ENCODE results near the gene GALR3. TPM values are rescaled to one million over a fixed set of nuclear protein-coding genes. Genes with fewer than 3 reads are reported as not detected.

GALR3 gene
- total and polyA plus RNA-seq, 2 experiments from 2014 or later = 0.36 to 0.63 TPM

GRCh38 chr22:37820350-37820749 lies 2.8 kb upstream of the GALR3 start (continued):
- no peak for TF ChIP-seq REST (IDR thresholded peaks at IDR 0.05; ENCODE audit: unreplicated experiment)

- H3K4me1 Mint-ChIP-seq = peaks cover 42% of the 10 kb centered on the region
- H3K27me3 Mint-ChIP-seq (ENCODE audit: insufficient read depth, low read depth, poor library complexity) = peaks cover 61% of the 10 kb centered on the region
- H3K36me3 Mint-ChIP-seq (ENCODE audit: low read depth) = peaks cover 3% of the 10 kb centered on the region; the same call in 2 of the 3 replicates
- Histone ChIP-seq H4K20me1 (replicated peaks; ENCODE audit: insufficient read depth) (no peaks in the 10 kb centered on the region), H3F3A (replicated peaks; ENCODE audit: low read depth) (peaks cover 25% of the 10 kb centered on the region), H3K27me3 (ENCODE audit: insufficient read depth) (peaks cover 68% of the 10 kb centered on the region), H3K27ac (ENCODE audit: low read depth) (no peak overlapping the region), H3K79me2 (replicated peaks; ENCODE audit: insufficient read depth) (no peaks in the 10 kb centered on the region), H3K36me3 (ENCODE audit: insufficient read depth) (no peaks in the 10 kb centered on the region), H3K4me2 (peak overlapping the region; percentile 75; the same call in 1 of the 2 replicates), H3K4me1 (ENCODE audit: insufficient read depth) (peaks cover 33% of the 10 kb centered on the region), H2AFZ (no peak overlapping the region; the same call in 1 of the 2 replicates), H3K4me3 (no peak overlapping the region), H3K9me2 (ENCODE audit: insufficient read depth) (no peaks in the 10 kb centered on the region)
- ATAC-seq (peak; percentile 5), DNase-seq (ENCODE audit: low spot score) (peak; percentile 76)
- H3K4me3 Mint-ChIP-seq = peak overlapping the region; percentile 55
- H3K27ac Mint-ChIP-seq = peak overlapping the region; percentile 55; the same call in 1 of the 2 replicates
- TF ChIP-seq POLR2AphosphoS5 (IDR thresholded peaks at IDR 0.05; ENCODE audit: low read depth) (no peak), CTCF (conservative IDR thresholded peaks at IDR 0.05; ENCODE audit: low read depth in 2 of 2) (peak in 1 of 2 experiments; percentile 31; a peak in 2 of 4 replicates)
- no peaks in the 10 kb centered on the region; the same call in 2 of the 3 replicates for H3K9me3 Mint-ChIP-seq
Measured at GRCh38 chr22:37822079-37822833, 926 bp upstream of the GALR3 start.
